Measurements from ENCODE around the gene SCN10A.

- no peak for TF ChIP-seq CTCF (IDR thresholded peaks at IDR 0.05)
- no peak for TF ChIP-seq POLR2A (IDR thresholded peaks at IDR 0.05)
- no peak for TF ChIP-seq EP300 (IDR thresholded peaks at IDR 0.05)
These were observed 10.0 kb upstream of the SCN10A start for GRCh38 chr3:38826001-38826400.

Data from gastroesophageal sphincter (tissue), 3 donors.